ENCODE measurements around the gene ZYG11B. TPM values are rescaled to one million over a fixed set of nuclear protein-coding genes. Genes with fewer than 3 reads are reported as not detected.

ZYG11B gene
- total RNA-seq, 1 donor from 2014 or later, result 38.3 TPM

- no peak for DNase-seq (ENCODE audit: low spot score)
- TF ChIP-seq, protein P1, sequence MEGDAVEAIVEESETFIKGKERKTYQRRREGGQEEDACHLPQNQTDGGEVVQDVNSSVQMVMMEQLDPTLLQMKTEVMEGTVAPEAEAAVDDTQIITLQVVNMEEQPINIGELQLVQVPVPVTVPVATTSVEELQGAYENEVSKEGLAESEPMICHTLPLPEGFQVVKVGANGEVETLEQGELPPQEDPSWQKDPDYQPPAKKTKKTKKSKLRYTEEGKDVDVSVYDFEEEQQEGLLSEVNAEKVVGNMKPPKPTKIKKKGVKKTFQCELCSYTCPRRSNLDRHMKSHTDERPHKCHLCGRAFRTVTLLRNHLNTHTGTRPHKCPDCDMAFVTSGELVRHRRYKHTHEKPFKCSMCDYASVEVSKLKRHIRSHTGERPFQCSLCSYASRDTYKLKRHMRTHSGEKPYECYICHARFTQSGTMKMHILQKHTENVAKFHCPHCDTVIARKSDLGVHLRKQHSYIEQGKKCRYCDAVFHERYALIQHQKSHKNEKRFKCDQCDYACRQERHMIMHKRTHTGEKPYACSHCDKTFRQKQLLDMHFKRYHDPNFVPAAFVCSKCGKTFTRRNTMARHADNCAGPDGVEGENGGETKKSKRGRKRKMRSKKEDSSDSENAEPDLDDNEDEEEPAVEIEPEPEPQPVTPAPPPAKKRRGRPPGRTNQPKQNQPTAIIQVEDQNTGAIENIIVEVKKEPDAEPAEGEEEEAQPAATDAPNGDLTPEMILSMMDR (IDR thresholded peaks at IDR 0.05), result no peak
- Mint-ChIP-seq H3K9me3 (ENCODE audit: low read depth) (no peaks in the 10 kb centered on the region), H3K4me1 (ENCODE audit: low read depth) (no peaks in the 10 kb centered on the region), H3K27ac (ENCODE audit: unreplicated experiment) (no peak overlapping the region), H3K36me3 (ENCODE audit: low read depth) (no peaks in the 10 kb centered on the region), H3K27me3 (ENCODE audit: low read depth) (no peaks in the 10 kb centered on the region), H3K4me3 (ENCODE audit: unreplicated experiment) (no peak overlapping the region)
These were observed 150.6 kb downstream of the ZYG11B start for GRCh38 chr1:52876843-52877242.

Other genes with a start within 250 kb of the ZYG11B start
- 40.9 to 48.9 TPM (median 42.9 TPM) in 3 replicates for gene TUT4, start 173.4 kb upstream of the ZYG11B start, total RNA-seq
- 43.7 to 83.8 TPM (median 82.9 TPM) in 3 replicates for gene GPX7, start 124.1 kb upstream of the ZYG11B start, total RNA-seq
- gene SHISAL2A, start 93.3 kb upstream of the ZYG11B start, total RNA-seq, result 0.24 TPM in 1 of 3 replicates, not detected in the others
- 23.7 to 24.1 TPM (median 23.8 TPM) in 3 replicates for gene COA7, start 28.1 kb upstream of the ZYG11B start, total RNA-seq
- gene ZYG11A, start 116.3 kb downstream of the ZYG11B start, total RNA-seq, result 0.12 to 0.62 TPM (median 0.62 TPM) in 3 replicates
- gene ECHDC2, start 195.3 kb downstream of the ZYG11B start, total RNA-seq, result 9.4 to 41.7 TPM (median 39.5 TPM) in 3 replicates
- gene SCP2, start 200.8 kb downstream of the ZYG11B start, total RNA-seq, result 84.0 to 98.3 TPM (median 87.4 TPM) in 3 replicates